ENCODE measurements around the gene AZU1. TPM values are rescaled to one million over a fixed set of nuclear protein-coding genes. Genes with fewer than 3 reads are reported as not detected.

Gene AZU1
- total RNA-seq, 1 donor from 2014 or later: not detected

DNA sequence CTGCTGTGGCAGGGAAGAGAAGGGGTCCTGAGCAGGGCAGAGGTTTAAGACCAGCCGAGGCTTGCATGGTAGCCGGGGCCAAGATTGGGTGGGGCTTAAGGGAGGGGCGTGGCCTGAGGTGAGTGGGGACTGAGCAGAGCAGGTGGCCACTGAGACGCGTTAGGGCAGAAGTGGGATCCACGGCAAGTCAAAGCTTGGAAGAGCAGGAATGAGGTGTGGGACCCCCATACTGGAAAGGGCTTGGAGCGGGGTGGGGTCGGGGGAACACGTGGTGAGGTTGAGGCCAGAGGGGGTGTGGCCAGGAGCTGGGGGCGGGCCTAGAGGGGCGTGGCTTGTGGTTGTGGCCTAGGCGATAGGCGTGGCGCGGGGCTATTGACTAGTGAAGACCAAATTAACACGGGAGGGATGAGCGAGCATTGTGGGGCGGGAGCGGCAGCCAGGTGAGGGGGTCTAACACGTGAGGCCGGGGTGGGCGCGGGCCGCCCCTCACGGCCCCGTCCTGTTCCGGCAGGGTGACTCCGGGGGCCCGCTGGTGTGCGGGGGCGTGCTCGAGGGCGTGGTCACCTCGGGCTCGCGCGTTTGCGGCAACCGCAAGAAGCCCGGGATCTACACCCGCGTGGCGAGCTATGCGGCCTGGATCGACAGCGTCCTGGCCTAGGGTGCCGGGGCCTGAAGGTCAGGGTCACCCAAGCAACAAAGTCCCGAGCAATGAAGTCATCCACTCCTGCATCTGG is 35.1 kb downstream of the AZU1 start:
- H3K4me3 ChIP-seq: peak overlapping the region in 1 of 2 donors; percentile 35
- intact Hi-C loops (cut with DNase I): loop anchor here (5.0 to 10.0 kb wide), 2 partner anchors 88 to 120 kb away; partner anchors contain the start of gene WDR18
- TF ChIP-seq, protein P1, sequence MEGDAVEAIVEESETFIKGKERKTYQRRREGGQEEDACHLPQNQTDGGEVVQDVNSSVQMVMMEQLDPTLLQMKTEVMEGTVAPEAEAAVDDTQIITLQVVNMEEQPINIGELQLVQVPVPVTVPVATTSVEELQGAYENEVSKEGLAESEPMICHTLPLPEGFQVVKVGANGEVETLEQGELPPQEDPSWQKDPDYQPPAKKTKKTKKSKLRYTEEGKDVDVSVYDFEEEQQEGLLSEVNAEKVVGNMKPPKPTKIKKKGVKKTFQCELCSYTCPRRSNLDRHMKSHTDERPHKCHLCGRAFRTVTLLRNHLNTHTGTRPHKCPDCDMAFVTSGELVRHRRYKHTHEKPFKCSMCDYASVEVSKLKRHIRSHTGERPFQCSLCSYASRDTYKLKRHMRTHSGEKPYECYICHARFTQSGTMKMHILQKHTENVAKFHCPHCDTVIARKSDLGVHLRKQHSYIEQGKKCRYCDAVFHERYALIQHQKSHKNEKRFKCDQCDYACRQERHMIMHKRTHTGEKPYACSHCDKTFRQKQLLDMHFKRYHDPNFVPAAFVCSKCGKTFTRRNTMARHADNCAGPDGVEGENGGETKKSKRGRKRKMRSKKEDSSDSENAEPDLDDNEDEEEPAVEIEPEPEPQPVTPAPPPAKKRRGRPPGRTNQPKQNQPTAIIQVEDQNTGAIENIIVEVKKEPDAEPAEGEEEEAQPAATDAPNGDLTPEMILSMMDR (IDR thresholded peaks at IDR 0.05): no peak
- peaks cover 0 to 11% of the 10 kb centered on the region in 2 donors for H3K4me1 ChIP-seq
- no peaks in the 10 kb centered on the region for H3K9me3 ChIP-seq
- no peak overlapping the region for H3K27ac ChIP-seq
- H3K36me3 ChIP-seq: peaks cover 3 to 8% of the 10 kb centered on the region in 2 donors
- H3K27me3 ChIP-seq: peaks cover 24% of the 10 kb centered on the region
- peak in 1 of 2 donors; percentile 78 for DNase-seq (ENCODE audit: low spot score in 2 of 2)

DNA sequence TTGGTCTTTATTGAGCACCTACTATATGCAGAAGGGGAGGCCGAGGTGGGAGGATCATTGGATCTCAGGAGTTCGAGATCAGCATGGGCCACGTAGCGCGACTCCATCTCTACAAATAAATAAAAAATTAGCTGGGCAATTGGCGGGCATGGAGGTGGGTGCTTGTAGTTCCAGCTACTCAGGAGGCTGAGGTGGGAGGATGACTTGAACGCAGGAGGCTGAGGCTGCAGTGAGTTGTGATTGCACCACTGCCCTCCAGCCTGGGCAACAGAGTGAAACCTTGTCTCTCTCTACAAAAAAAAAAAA is 35.6 kb downstream of the AZU1 start:
- Histone ChIP-seq H3K4me3 (peak overlapping the region in 1 of 2 donors; percentile 35), H3K4me1 (peaks cover 0 to 11% of the 10 kb centered on the region in 2 donors), H3K9me3 (no peaks in the 10 kb centered on the region), H3K27me3 (peaks cover 24% of the 10 kb centered on the region), H3K27ac (peak overlapping the region in 1 of 2 donors; percentile 27), H3K36me3 (peaks cover 8 to 13% of the 10 kb centered on the region in 2 donors)
- intact Hi-C loops (cut with DNase I): loop anchor here (5.0 to 10.0 kb wide), 2 partner anchors 88 to 119 kb away; partner anchors contain the start of gene WDR18
- DNase-seq (ENCODE audit: low spot score in 2 of 2): no peak
- TF ChIP-seq, protein P1 (IDR thresholded peaks at IDR 0.05): no peak

DNA sequence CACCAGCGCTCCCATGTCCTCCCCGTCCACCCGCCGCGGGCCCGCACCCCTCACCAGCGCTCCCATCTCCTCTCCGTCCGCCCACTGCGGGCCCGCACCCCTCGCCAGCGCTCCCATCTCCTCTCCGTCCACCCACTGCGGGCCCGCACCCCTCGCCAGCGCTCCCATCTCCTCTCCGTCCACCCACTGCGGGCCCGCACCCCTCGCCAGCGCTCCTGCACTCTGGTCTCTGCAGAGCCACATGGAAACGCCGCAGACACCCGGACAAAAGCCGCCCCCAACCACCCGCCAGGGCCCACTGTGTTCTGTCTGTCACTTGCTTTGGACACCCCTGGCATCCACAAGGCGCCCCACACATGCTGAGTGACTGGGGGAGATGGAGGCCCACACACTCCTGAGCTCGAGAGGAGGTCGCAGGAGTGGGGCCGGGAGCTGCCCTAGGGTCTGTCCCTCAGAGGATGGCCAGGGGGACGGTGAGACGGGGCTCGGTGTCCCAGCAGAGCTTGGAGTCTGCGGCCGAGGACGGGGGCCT is 39.2 kb downstream of the AZU1 start:
- intact Hi-C loops (cut with DNase I): loop anchor here (10.0 kb wide), 1 partner anchor 92 kb away; no protein-coding TSS in a partner anchor
- peaks cover 2% of the 10 kb centered on the region for H3K27me3 ChIP-seq
- H3K27ac ChIP-seq: no peak overlapping the region
- TF ChIP-seq, protein P1 (IDR thresholded peaks at IDR 0.05): no peak
- H3K4me1 ChIP-seq: peaks cover 4 to 13% of the 10 kb centered on the region in 2 donors
- DNase-seq (ENCODE audit: low spot score in 2 of 2): no peak
- H3K9me3 ChIP-seq: no peaks in the 10 kb centered on the region
- H3K4me3 ChIP-seq: no peak overlapping the region
- peaks cover 23 to 29% of the 10 kb centered on the region in 2 donors for H3K36me3 ChIP-seq

DNA sequence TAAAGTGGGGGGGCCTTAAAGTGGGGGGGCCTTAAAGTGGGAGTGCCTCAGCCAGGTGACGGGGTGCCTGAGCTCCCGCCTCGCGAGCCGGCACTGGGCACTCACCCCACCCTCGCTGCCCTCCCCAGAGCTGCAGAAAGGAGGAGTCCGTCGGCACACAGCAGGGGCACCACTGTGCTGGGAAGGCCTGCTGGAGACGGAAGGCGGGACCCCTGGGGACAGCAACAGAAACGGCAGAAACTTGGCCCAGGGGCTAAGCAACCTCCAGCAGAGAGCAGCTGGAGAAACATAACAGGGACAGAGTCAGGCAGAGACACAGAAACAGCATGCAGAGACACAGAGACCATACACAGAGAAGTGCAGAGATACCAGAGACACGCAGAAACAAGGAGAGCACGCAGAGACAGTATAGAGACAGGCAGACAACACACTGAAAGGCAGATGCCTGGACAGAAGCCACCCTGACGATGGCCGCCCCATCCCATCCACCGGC is 39.7 kb downstream of the AZU1 start:
- no peak for DNase-seq (ENCODE audit: low spot score in 2 of 2)
- Histone ChIP-seq H3K36me3 (peaks cover 27 to 34% of the 10 kb centered on the region in 2 donors), H3K4me1 (peaks cover 4 to 13% of the 10 kb centered on the region in 2 donors), H3K4me3 (no peak overlapping the region), H3K9me3 (no peaks in the 10 kb centered on the region), H3K27me3 (no peaks in the 10 kb centered on the region), H3K27ac (peak overlapping the region in 1 of 2 donors; percentile 88)
- intact Hi-C loops (cut with DNase I): loop anchor here (10.0 kb wide), 1 partner anchor 93 kb away; no protein-coding TSS in a partner anchor
- TF ChIP-seq, protein P1 (IDR thresholded peaks at IDR 0.05): no peak

DNA sequence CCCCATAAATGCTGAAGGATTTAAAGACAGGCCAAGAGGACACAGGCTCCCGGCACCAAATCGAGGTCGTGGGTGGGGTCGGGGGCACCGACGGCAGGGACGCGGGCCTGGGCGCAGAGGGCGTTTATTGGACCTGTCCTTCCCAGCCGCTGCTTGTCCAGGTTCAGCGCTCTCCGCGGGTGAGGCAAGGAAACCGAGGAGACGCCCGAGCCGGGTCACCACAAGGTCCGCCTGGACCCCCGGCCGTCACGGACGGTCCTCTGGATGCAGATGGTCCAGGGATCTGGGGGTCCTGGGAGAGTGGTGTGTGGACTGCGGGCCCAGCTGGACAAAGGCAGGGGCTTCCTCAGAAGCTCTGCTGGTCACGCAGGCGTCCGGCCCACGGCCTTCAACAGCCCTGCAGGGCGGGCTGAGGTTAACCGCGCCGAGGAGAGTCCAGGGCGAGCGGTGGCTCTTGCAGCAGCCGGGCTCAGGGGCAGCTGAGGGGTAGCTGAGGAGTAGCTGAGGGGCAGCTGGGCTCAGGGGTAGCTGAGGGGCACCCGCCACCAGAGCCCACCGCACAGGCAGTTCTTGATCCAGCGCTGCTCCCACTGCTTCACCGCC is 40.3 kb downstream of the AZU1 start:
- H3K4me3 ChIP-seq: no peak overlapping the region
- H3K27ac ChIP-seq: peak overlapping the region; percentile 88 to 89
- no peaks in the 10 kb centered on the region for H3K27me3 ChIP-seq
- no peaks in the 10 kb centered on the region for H3K9me3 ChIP-seq
- H3K36me3 ChIP-seq: peaks cover 30 to 38% of the 10 kb centered on the region in 2 donors
- intact Hi-C loops (cut with DNase I): loop anchor here (2.0 to 10.0 kb wide), 2 partner anchors 25 to 93 kb away; partner anchors contain the start of genes MED16 and RNU6-9
- TF ChIP-seq, protein P1 (IDR thresholded peaks at IDR 0.05): no peak
- H3K4me1 ChIP-seq: peaks cover 4 to 9% of the 10 kb centered on the region in 2 donors
- no peak for DNase-seq (ENCODE audit: low spot score in 2 of 2)

Measured in ascending aorta (tissue), 2 donors.